Measurements from ENCODE around the gene TRMT11.

Gene TRMT11

GRCh38 chr6:126071000-126071647 is 84.8 kb downstream of the TRMT11 start:
- H3K27ac ChIP-seq (ENCODE audit: low read length) = no peak overlapping the region
- H3K9me3 ChIP-seq (ENCODE audit: control insufficient read depth, insufficient read depth, low read length) = no peaks in the 10 kb centered on the region
- no peaks in the 10 kb centered on the region for H3K36me3 ChIP-seq (ENCODE audit: control insufficient read depth, insufficient read depth, low read length)
- no peak for DNase-seq (ENCODE audit: low read depth, low spot score)
- peaks cover 2% of the 10 kb centered on the region; the same call in 1 of the 2 replicates for H3K4me1 ChIP-seq (ENCODE audit: control insufficient read depth, insufficient read depth, low read length)
- no peak overlapping the region for H3K4me3 ChIP-seq (ENCODE audit: low read length)
- no CpG with 5 or more reads among the region's 7 CpGs for WGBS (ENCODE audit: insufficient coverage, insufficient read length)
- H3K27me3 ChIP-seq (ENCODE audit: control insufficient read depth, insufficient read depth, low read length) = no peaks in the 10 kb centered on the region

- Histone ChIP-seq H3K4me3 (ENCODE audit: low read length) (no peak overlapping the region), H3K4me1 (ENCODE audit: control insufficient read depth, insufficient read depth, low read length) (peaks cover 2% of the 10 kb centered on the region; the same call in 1 of the 2 replicates), H3K27ac (ENCODE audit: low read length) (no peak overlapping the region), H3K27me3 (ENCODE audit: control insufficient read depth, insufficient read depth, low read length) (no peaks in the 10 kb centered on the region), H3K9me3 (ENCODE audit: control insufficient read depth, insufficient read depth, low read length) (no peaks in the 10 kb centered on the region), H3K36me3 (ENCODE audit: control insufficient read depth, insufficient read depth, low read length) (no peaks in the 10 kb centered on the region)
- no CpG with 5 or more reads among the region's 3 CpGs for WGBS (ENCODE audit: insufficient coverage, insufficient read length)
- no peak for DNase-seq (ENCODE audit: low read depth, low spot score)
Measured at GRCh38 chr6:126072172-126072571, 85.8 kb downstream of the TRMT11 start.

GRCh38 chr6:126072834-126073233 is 86.5 kb downstream of the TRMT11 start:
- no peaks in the 10 kb centered on the region for H3K9me3 ChIP-seq (ENCODE audit: control insufficient read depth, insufficient read depth, low read length)
- H3K36me3 ChIP-seq (ENCODE audit: control insufficient read depth, insufficient read depth, low read length) = no peaks in the 10 kb centered on the region
- no peak overlapping the region for H3K4me3 ChIP-seq (ENCODE audit: low read length)
- H3K4me1 ChIP-seq (ENCODE audit: control insufficient read depth, insufficient read depth, low read length) = peaks cover 2% of the 10 kb centered on the region; the same call in 1 of the 2 replicates
- WGBS (ENCODE audit: insufficient coverage, insufficient read length) = no CpG with 5 or more reads among the region's 2 CpGs
- DNase-seq (ENCODE audit: low read depth, low spot score) = no peak
- H3K27me3 ChIP-seq (ENCODE audit: control insufficient read depth, insufficient read depth, low read length) = no peaks in the 10 kb centered on the region
- no peak overlapping the region for H3K27ac ChIP-seq (ENCODE audit: low read length)

- DNase-seq (ENCODE audit: low read depth, low spot score) = no peak
- no peaks in the 10 kb centered on the region for H3K9me3 ChIP-seq (ENCODE audit: control insufficient read depth, insufficient read depth, low read length)
- no CpG with 5 or more reads among the region's 4 CpGs for WGBS (ENCODE audit: insufficient coverage, insufficient read length)
Measured at GRCh38 chr6:126075335-126076071, 89.2 kb downstream of the TRMT11 start.

GRCh38 chr6:126076992-126077664 is 90.8 kb downstream of the TRMT11 start:
- no CpG with 5 or more reads among the region's 3 CpGs for WGBS (ENCODE audit: insufficient coverage, insufficient read length)
- H3K27ac ChIP-seq (ENCODE audit: low read length) = no peak overlapping the region
- no peaks in the 10 kb centered on the region for H3K27me3 ChIP-seq (ENCODE audit: control insufficient read depth, insufficient read depth, low read length)
- no peaks in the 10 kb centered on the region for H3K36me3 ChIP-seq (ENCODE audit: control insufficient read depth, insufficient read depth, low read length)
- H3K4me1 ChIP-seq (ENCODE audit: control insufficient read depth, insufficient read depth, low read length) = peaks cover 2% of the 10 kb centered on the region; the same call in 1 of the 2 replicates
- no peak overlapping the region for H3K4me3 ChIP-seq (ENCODE audit: low read length)
- DNase-seq (ENCODE audit: low read depth, low spot score) = no peak
- no peaks in the 10 kb centered on the region for H3K9me3 ChIP-seq (ENCODE audit: control insufficient read depth, insufficient read depth, low read length)

More at GRCh38 chr6:126075335-126076071, 89.2 kb downstream of the TRMT11 start:
- Histone ChIP-seq H3K4me3 (ENCODE audit: low read length) (no peak overlapping the region), H3K4me1 (ENCODE audit: control insufficient read depth, insufficient read depth, low read length) (peaks cover 2% of the 10 kb centered on the region; the same call in 1 of the 2 replicates), H3K27ac (ENCODE audit: low read length) (no peak overlapping the region), H3K36me3 (ENCODE audit: control insufficient read depth, insufficient read depth, low read length) (no peaks in the 10 kb centered on the region), H3K27me3 (ENCODE audit: control insufficient read depth, insufficient read depth, low read length) (no peaks in the 10 kb centered on the region)

- WGBS (ENCODE audit: insufficient coverage, insufficient read length) = no CpG with 5 or more reads among the region's 11 CpGs
- peaks cover 2% of the 10 kb centered on the region; the same call in 1 of the 2 replicates for H3K4me1 ChIP-seq (ENCODE audit: control insufficient read depth, insufficient read depth, low read length)
- no peak for DNase-seq (ENCODE audit: low read depth, low spot score)
Measured at GRCh38 chr6:126077810-126078776, 91.8 kb downstream of the TRMT11 start.

GRCh38 chr6:126083875-126084274 is 97.5 kb downstream of the TRMT11 start:
- no CpG with 5 or more reads among the region's 1 CpG for WGBS (ENCODE audit: insufficient coverage, insufficient read length)

More at GRCh38 chr6:126077810-126078776, 91.8 kb downstream of the TRMT11 start:
- H3K36me3 ChIP-seq (ENCODE audit: control insufficient read depth, insufficient read depth, low read length) = no peaks in the 10 kb centered on the region
- H3K27ac ChIP-seq (ENCODE audit: low read length) = no peak overlapping the region
- H3K9me3 ChIP-seq (ENCODE audit: control insufficient read depth, insufficient read depth, low read length) = no peaks in the 10 kb centered on the region
- H3K27me3 ChIP-seq (ENCODE audit: control insufficient read depth, insufficient read depth, low read length) = no peaks in the 10 kb centered on the region
- no peak overlapping the region for H3K4me3 ChIP-seq (ENCODE audit: low read length)

GRCh38 chr6:126086560-126086959 is 100.2 kb downstream of the TRMT11 start:
- no peak for DNase-seq (ENCODE audit: low read depth, low spot score)

More at GRCh38 chr6:126083875-126084274, 97.5 kb downstream of the TRMT11 start:
- Histone ChIP-seq H3K36me3 (ENCODE audit: control insufficient read depth, insufficient read depth, low read length) (no peaks in the 10 kb centered on the region), H3K4me1 (ENCODE audit: control insufficient read depth, insufficient read depth, low read length) (no peaks in the 10 kb centered on the region), H3K27ac (ENCODE audit: low read length) (no peak overlapping the region), H3K9me3 (ENCODE audit: control insufficient read depth, insufficient read depth, low read length) (no peaks in the 10 kb centered on the region), H3K4me3 (ENCODE audit: low read length) (no peak overlapping the region), H3K27me3 (ENCODE audit: control insufficient read depth, insufficient read depth, low read length) (no peaks in the 10 kb centered on the region)
- DNase-seq (ENCODE audit: low read depth, low spot score) = no peak

More at GRCh38 chr6:126086560-126086959, 100.2 kb downstream of the TRMT11 start:
- H3K4me1 ChIP-seq (ENCODE audit: control insufficient read depth, insufficient read depth, low read length) = no peaks in the 10 kb centered on the region
- no peak overlapping the region for H3K27ac ChIP-seq (ENCODE audit: low read length)
- WGBS (ENCODE audit: insufficient coverage, insufficient read length) = no CpG with 5 or more reads among the region's 3 CpGs
- no peaks in the 10 kb centered on the region for H3K27me3 ChIP-seq (ENCODE audit: control insufficient read depth, insufficient read depth, low read length)
- no peaks in the 10 kb centered on the region for H3K9me3 ChIP-seq (ENCODE audit: control insufficient read depth, insufficient read depth, low read length)
- H3K4me3 ChIP-seq (ENCODE audit: low read length) = no peak overlapping the region
- H3K36me3 ChIP-seq (ENCODE audit: control insufficient read depth, insufficient read depth, low read length) = no peaks in the 10 kb centered on the region
